Measurements from ENCODE around the gene IL1RAPL2.

DNA sequence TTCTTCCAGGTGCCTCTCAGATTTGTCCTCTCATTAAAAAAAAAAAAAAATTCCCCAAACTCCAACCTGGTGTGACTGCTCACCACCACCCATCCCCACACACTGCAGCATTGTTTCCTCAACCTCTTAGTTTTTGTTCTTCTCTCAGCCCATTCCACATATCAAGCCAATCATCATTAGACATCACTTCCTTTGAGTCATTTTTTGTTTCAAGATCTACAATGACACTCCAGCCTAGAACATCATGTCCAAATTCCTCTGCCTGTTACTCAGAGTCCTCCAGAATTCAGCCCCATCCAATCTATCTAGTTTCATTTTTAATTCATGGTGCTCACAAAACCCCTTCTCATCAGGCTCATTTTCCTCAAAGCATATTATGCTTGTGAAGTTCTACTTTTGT lies 917.0 kb downstream of the IL1RAPL2 start:
- TF ChIP-seq POU6F1 (CRISPR knock-in tag; IDR thresholded peaks at IDR 0.05; ENCODE audit: borderline replicate concordance, low read depth): no peak
- no peak for TF ChIP-seq ZC3H10 (CRISPR knock-in tag; IDR thresholded peaks at IDR 0.05)
- TF ChIP-seq OSR1 (CRISPR knock-in tag; IDR thresholded peaks at IDR 0.05): no peak
- no peak for TF ChIP-seq PATZ1 (CRISPR knock-in tag; IDR thresholded peaks at IDR 0.05; ENCODE audit: borderline replicate concordance)
